MCF 10A (cell line): Measurements from ENCODE around the gene ADPRHL1. TPM values are rescaled to one million over a fixed set of nuclear protein-coding genes. Genes with fewer than 3 reads are reported as not detected.

Experiments used
- BruUV-seq: library from RNA; stranded (reverse); fragments of 400-500 nt; replicated peaks from 2 replicates; lab custom pipeline; 2021; lab: Mats Ljungman, UMichigan
- CTCF ChIA-PET: fragments of 300-600 bp; sonication (Branson Sonifier 250); formaldehyde crosslinking; extraction: SDS; loops from one replicate; lab custom pipeline; 2021; ENCODE audit warnings: antibody characterized with exemption, inconsistent platforms; lab: Yijun Ruan, JAX
- POLR2A ChIA-PET: fragments of 300-600, 350-650 bp; sonication (Branson Sonifier 250); formaldehyde crosslinking; extraction: SDS; loops from one replicate; lab custom pipeline; 2020; ENCODE audit warnings: antibody characterized with exemption, inconsistent platforms; lab: Yijun Ruan, JAX
- DNase-seq: peaks from one replicate; pipeline ENCODE4 v3.0.0-alpha.2; 2018; ENCODE audit not compliant: unreplicated experiment
- H3K27ac Mint-ChIP-seq: one replicate; pipeline ENCODE4 v1.8.0; 2022; ENCODE audit warnings: mild to moderate bottlenecking, low read depth, mixed read lengths; ENCODE audit not compliant: unreplicated experiment
- H3K27me3 Mint-ChIP-seq: one replicate; pipeline ENCODE4 v1.8.0; 2022; ENCODE audit warnings: mixed read lengths; ENCODE audit not compliant: insufficient read depth, unreplicated experiment
- H3K36me3 Mint-ChIP-seq: one replicate; pipeline ENCODE4 v1.8.0; 2022; ENCODE audit warnings: mild to moderate bottlenecking, moderate library complexity, mixed read lengths; ENCODE audit not compliant: insufficient read depth, unreplicated experiment
- H3K4me1 Mint-ChIP-seq: one replicate; pipeline ENCODE4 v1.8.0; 2022; ENCODE audit warnings: mixed read lengths; ENCODE audit not compliant: insufficient read depth, unreplicated experiment
- H3K4me3 Mint-ChIP-seq: one replicate; pipeline ENCODE4 v1.8.0; 2022; ENCODE audit warnings: mild to moderate bottlenecking, moderate library complexity, mixed read lengths; ENCODE audit not compliant: unreplicated experiment
- H3K9me3 Mint-ChIP-seq: one replicate; pipeline ENCODE4 v1.8.0; 2022; ENCODE audit warnings: mixed read lengths; ENCODE audit not compliant: unreplicated experiment
- intact Hi-C: fragments of 100-400 bp; cut with micrococcal nuclease; formaldehyde crosslinking; loops from 2 replicates; pipeline ENCODE4 v1.14.1; 2022
- total RNA-seq: library from RNA; stranded (reverse); gene quantifications from 2 replicates; pipeline ENCODE4 v1.2.3, GENCODE V29; 2022
- TF ChIP-seq, protein P1 (sequence below): fragments of 200-600 bp; IDR thresholded peaks from one replicate; pipeline ENCODE4 v1.8.0; 2022; ENCODE audit warnings: antibody characterized with exemption, mild to moderate bottlenecking; ENCODE audit not compliant: unreplicated experiment

Gene ADPRHL1
- total RNA-seq, 1 experiment from 2014 or later: 2.6 TPM

DNA sequence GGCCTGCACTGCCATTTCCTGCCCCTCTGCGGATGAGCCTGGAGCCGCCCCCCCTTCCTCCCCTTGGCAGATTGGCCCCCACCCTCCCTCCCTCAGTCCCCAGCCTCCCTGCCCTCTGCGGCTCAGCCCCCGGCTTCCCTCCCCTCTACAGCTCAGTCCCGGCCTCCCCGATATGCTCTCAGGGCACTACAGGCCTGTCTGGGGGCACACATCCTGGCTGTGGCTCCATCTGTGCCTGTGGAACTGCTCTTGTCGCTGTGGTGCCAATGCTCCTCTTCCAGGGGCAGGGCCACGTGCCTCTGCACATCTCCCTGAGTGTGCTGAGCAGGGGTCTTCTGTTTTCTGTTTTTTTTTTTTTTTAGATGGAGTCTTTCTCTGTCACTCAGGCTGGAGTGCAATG is 39.0 kb downstream of the ADPRHL1 start:
- peaks cover 32% of the 10 kb centered on the region for H3K27me3 Mint-ChIP-seq
- peaks cover 10% of the 10 kb centered on the region for H3K4me1 Mint-ChIP-seq
- H3K9me3 Mint-ChIP-seq: no peaks in the 10 kb centered on the region
- H3K36me3 Mint-ChIP-seq: no peaks in the 10 kb centered on the region
- ChIA-PET CTCF (interaction anchor here (0.6 kb wide), 1 partner anchor 19 kb away, joined by 3 read pairs; no protein-coding TSS in a partner anchor), POLR2A (no interaction called here)
- H3K4me3 Mint-ChIP-seq: no peak overlapping the region
- intact Hi-C loops: no loop called here
- no TSS peak for BruUV-seq
- TF ChIP-seq, protein P1, sequence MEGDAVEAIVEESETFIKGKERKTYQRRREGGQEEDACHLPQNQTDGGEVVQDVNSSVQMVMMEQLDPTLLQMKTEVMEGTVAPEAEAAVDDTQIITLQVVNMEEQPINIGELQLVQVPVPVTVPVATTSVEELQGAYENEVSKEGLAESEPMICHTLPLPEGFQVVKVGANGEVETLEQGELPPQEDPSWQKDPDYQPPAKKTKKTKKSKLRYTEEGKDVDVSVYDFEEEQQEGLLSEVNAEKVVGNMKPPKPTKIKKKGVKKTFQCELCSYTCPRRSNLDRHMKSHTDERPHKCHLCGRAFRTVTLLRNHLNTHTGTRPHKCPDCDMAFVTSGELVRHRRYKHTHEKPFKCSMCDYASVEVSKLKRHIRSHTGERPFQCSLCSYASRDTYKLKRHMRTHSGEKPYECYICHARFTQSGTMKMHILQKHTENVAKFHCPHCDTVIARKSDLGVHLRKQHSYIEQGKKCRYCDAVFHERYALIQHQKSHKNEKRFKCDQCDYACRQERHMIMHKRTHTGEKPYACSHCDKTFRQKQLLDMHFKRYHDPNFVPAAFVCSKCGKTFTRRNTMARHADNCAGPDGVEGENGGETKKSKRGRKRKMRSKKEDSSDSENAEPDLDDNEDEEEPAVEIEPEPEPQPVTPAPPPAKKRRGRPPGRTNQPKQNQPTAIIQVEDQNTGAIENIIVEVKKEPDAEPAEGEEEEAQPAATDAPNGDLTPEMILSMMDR: no peak
- no peak for DNase-seq
- no peak overlapping the region for H3K27ac Mint-ChIP-seq

DNA sequence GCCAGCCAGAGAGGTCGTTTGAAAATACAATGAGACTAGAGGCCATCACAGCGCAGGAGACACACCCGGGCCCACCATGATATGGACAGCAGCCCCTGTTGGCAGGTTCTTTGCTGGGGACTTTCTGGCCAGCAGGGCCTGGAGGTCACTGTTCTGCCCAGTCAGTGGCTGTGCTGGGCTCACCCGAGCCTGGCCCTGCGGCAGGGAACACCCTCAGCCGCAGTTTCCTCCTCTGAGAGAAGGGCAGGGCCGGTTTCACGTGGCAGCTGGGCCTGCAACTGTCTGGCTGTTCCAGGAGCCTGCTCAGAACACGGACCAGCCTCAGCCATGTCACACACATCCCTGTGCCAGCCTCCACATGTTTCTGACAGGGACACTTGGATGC is 39.4 kb downstream of the ADPRHL1 start:
- Mint-ChIP-seq H3K4me1 (peaks cover 10% of the 10 kb centered on the region), H3K27ac (no peak overlapping the region), H3K4me3 (no peak overlapping the region), H3K36me3 (no peaks in the 10 kb centered on the region), H3K27me3 (peaks cover 27% of the 10 kb centered on the region), H3K9me3 (no peaks in the 10 kb centered on the region)
- DNase-seq: no peak
- intact Hi-C loops: no loop called here
- no TSS peak for BruUV-seq
- ChIA-PET CTCF (no interaction called here), POLR2A (no interaction called here)
- TF ChIP-seq, protein P1: no peak

GRCh38 chr13:113413178-113413897 is 40.0 kb downstream of the ADPRHL1 start:
- ChIA-PET POLR2A (interaction anchor here (0.6 kb wide), 1 partner anchor 159 kb away, joined by 3 read pairs; no protein-coding TSS in a partner anchor), CTCF (no interaction called here)
- no TSS peak for BruUV-seq
- intact Hi-C loops: no loop called here
- Mint-ChIP-seq H3K27ac (no peak overlapping the region), H3K4me3 (no peak overlapping the region), H3K36me3 (no peaks in the 10 kb centered on the region), H3K4me1 (peaks cover 10% of the 10 kb centered on the region), H3K27me3 (peaks cover 22% of the 10 kb centered on the region), H3K9me3 (no peaks in the 10 kb centered on the region)
- TF ChIP-seq, protein P1: no peak
- no peak for DNase-seq

DNA sequence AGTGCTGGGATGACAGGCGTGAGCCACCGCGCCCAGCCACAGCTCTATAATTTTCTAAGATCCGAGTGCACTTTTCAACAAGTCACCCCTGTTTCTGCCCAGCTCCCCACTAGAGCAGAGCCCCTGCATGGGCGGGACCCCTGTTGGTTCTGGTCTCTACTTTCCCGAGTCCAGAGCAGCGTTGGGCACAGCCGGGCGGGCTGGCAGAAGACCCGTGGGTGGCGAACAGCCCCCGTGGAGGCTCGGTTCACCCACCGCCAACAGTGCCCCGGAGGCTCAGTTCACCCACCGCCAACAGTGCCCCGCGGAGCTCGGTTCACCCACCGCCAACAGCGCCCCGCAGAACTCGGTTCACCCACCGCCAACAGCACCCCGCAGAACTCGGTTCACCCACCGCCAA is 40.8 kb downstream of the ADPRHL1 start:
- H3K4me3 Mint-ChIP-seq: no peak overlapping the region
- TF ChIP-seq, protein P1: no peak
- peaks cover 10% of the 10 kb centered on the region for H3K4me1 Mint-ChIP-seq
- H3K9me3 Mint-ChIP-seq: no peaks in the 10 kb centered on the region
- no peaks in the 10 kb centered on the region for H3K36me3 Mint-ChIP-seq
- DNase-seq: no peak
- CTCF ChIA-PET: no interaction called here
- BruUV-seq: no TSS peak
- H3K27me3 Mint-ChIP-seq: peaks cover 13% of the 10 kb centered on the region
- intact Hi-C loops: no loop called here
- POLR2A ChIA-PET: interaction anchor here (0.6 kb wide), 1 partner anchor 158 kb away, joined by 3 read pairs; no protein-coding TSS in a partner anchor
- H3K27ac Mint-ChIP-seq: no peak overlapping the region
